ENCODE data around the gene TBRG4. TPM values are rescaled to one million over a fixed set of nuclear protein-coding genes. Genes with fewer than 3 reads are reported as not detected.

TBRG4 gene
- polyA plus RNA-seq, 1 donor from 2014 or later, result 52.8 TPM

GRCh38 chr7:45087301-45088145 is 24.0 kb downstream of the TBRG4 start:
- H3K9me2 ChIP-seq (ENCODE audit: insufficient read depth, low read length), result no peaks in the 10 kb centered on the region
- H3K27me3 ChIP-seq (ENCODE audit: insufficient read depth, low read depth, low read length), result no peaks in the 10 kb centered on the region
- peaks cover 9% of the 10 kb centered on the region for H3F3A ChIP-seq (ENCODE audit: insufficient read depth, low read length, poor library complexity, severe bottlenecking)
- H2AFZ ChIP-seq (ENCODE audit: low read depth, low read length), result no peak overlapping the region
- H3K9me3 ChIP-seq (ENCODE audit: low read length), result no peaks in the 10 kb centered on the region
- TF ChIP-seq MXI1 (conservative IDR thresholded peaks at IDR 0.05; ENCODE audit: poor library complexity, severe bottlenecking), result no peak
- TF ChIP-seq TAF1 (IDR thresholded peaks at IDR 0.05; ENCODE audit: low read depth), result no peak
- no peak for TF ChIP-seq SMC3 (conservative IDR thresholded peaks at IDR 0.05; ENCODE audit: poor library complexity)
- no peak for TF ChIP-seq REST (IDR thresholded peaks at IDR 0.05; ENCODE audit: borderline replicate concordance)
- no peak for TF ChIP-seq EZH2 (IDR thresholded peaks at IDR 0.05; ENCODE audit: borderline replicate concordance, insufficient read depth, low read length, poor library complexity, severe bottlenecking)
- TF ChIP-seq POLR2AphosphoS5 (IDR thresholded peaks at IDR 0.05), result no peak
- TF ChIP-seq EP300 (conservative IDR thresholded peaks at IDR 0.05; ENCODE audit: poor library complexity, severe bottlenecking), result no peak
- TF ChIP-seq RAD21 (conservative IDR thresholded peaks at IDR 0.05), result no peak
- no peak for TF ChIP-seq CTCF (IDR thresholded peaks at IDR 0.05; ENCODE audit: poor library complexity, severe bottlenecking)
- H3K9ac ChIP-seq (ENCODE audit: low read length), result peak overlapping the region; percentile 99
- peak overlapping the region; percentile 100 for H3K27ac ChIP-seq (ENCODE audit: low read length)
- peaks cover 26% of the 10 kb centered on the region for H3K79me2 ChIP-seq (replicated peaks; ENCODE audit: insufficient read depth, low read length)
- H3K4me3 ChIP-seq (ENCODE audit: low read length), result peak overlapping the region; percentile 97
- no peaks in the 10 kb centered on the region for H3K36me3 ChIP-seq (ENCODE audit: insufficient read depth, low read length)
- H3K4me2 ChIP-seq (ENCODE audit: low read length), result peak overlapping the region; percentile 96
- H4K20me1 ChIP-seq (ENCODE audit: insufficient read depth), result no peaks in the 10 kb centered on the region

DNA sequence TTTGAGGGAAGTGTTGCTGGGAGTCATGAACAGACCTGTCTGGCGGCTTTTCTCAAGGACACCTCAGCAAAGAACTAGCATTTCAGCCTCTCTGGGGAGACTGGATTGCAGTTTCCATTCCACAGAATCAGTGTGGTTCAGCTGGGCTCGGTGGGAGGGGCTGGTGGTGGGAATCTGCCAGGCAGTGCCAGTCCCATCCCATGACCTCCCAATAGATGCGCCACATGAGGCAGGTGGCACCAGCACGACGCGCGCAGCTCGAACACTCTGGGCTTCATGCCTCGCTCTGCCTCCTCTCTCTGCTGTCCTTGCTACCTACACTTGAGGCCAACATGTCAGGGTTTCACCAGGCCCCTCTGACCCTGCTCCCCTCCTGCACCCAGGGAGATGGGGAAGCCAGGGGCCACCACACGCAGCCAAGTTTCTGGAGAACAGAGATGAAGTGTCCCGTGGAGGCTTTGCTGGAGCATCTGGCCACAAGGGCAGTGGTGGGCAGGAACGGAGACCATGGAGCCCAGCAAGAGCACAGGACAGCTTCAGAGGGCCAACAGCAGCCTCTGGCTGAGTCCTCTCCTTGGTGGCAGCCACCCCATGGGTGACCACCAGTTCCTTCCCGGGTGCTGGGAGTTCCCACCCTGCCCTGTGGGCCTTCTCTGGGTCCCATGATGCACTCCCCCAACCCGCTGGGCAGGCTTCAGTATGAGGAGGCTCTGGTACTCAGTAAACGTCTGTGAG is 25.0 kb downstream of the TBRG4 start:
- peaks cover 9% of the 10 kb centered on the region for H3F3A ChIP-seq (ENCODE audit: insufficient read depth, low read length, poor library complexity, severe bottlenecking)
- no peaks in the 10 kb centered on the region for H3K9me3 ChIP-seq (ENCODE audit: low read length)
- no peaks in the 10 kb centered on the region for H3K27me3 ChIP-seq (ENCODE audit: insufficient read depth, low read depth, low read length)
- peak overlapping the region; percentile 97 for H3K4me3 ChIP-seq (ENCODE audit: low read length)
- H4K20me1 ChIP-seq (ENCODE audit: insufficient read depth), result no peaks in the 10 kb centered on the region
- H3K9me2 ChIP-seq (ENCODE audit: insufficient read depth, low read length), result no peaks in the 10 kb centered on the region
- no peak overlapping the region for H3K9ac ChIP-seq (ENCODE audit: low read length)
- TF ChIP-seq TAF1 (IDR thresholded peaks at IDR 0.05; ENCODE audit: low read depth), result no peak
- TF ChIP-seq REST (IDR thresholded peaks at IDR 0.05; ENCODE audit: borderline replicate concordance), result no peak
- no peak for TF ChIP-seq MXI1 (conservative IDR thresholded peaks at IDR 0.05; ENCODE audit: poor library complexity, severe bottlenecking)
- H2AFZ ChIP-seq (ENCODE audit: low read depth, low read length), result no peak overlapping the region
- H3K4me2 ChIP-seq (ENCODE audit: low read length), result no peak overlapping the region
- no peaks in the 10 kb centered on the region for H3K36me3 ChIP-seq (ENCODE audit: insufficient read depth, low read length)
- H3K79me2 ChIP-seq (replicated peaks; ENCODE audit: insufficient read depth, low read length), result peaks cover 26% of the 10 kb centered on the region
- H3K27ac ChIP-seq (ENCODE audit: low read length), result no peak overlapping the region
